ENCODE measurements around the gene CTNNBIP1.

DNA sequence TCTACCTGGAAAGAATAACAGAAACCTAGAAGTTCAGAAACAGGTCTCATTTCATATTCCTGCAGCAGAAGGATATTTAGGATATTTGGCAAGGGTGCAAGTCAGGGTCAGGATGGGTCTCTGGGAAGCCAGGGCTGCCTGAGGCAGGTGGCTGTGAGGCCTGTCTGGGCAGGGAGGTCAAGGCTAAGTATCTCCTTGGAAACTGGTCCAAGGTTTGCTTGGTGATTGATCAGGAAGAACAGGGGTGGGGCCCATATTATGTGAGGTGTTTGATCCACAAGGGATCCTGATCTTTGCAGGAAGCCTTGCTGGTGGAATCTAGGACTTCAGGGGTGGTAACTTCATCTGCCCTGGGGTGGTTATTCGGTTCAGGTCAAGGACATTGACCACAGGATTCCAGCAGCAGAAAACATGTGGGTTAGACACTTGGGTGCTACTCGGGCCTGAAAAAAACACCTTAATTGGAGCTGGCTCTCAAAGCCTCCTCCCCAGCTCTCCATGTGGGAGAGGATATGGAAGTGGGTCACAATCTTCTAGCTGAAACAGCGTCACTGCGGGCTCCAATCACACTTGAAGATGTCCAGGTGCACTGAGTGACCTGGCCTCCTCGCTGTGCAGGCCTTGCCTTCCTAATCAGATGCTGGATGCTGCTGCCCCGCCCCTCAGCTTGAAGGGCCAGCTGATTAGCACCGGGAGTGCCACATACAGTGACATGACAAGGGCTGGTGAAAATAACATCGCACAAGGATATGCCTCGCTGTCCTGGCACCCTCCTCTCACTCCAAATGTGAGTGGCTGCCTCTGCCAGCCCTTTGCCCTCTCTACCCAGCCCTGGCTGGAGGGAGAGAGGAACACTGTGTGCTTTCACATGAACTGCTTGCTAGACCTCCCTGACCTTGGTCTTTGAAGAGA, 8.7 kb downstream of the CTNNBIP1 start:
- TF ChIP-seq, protein P1, sequence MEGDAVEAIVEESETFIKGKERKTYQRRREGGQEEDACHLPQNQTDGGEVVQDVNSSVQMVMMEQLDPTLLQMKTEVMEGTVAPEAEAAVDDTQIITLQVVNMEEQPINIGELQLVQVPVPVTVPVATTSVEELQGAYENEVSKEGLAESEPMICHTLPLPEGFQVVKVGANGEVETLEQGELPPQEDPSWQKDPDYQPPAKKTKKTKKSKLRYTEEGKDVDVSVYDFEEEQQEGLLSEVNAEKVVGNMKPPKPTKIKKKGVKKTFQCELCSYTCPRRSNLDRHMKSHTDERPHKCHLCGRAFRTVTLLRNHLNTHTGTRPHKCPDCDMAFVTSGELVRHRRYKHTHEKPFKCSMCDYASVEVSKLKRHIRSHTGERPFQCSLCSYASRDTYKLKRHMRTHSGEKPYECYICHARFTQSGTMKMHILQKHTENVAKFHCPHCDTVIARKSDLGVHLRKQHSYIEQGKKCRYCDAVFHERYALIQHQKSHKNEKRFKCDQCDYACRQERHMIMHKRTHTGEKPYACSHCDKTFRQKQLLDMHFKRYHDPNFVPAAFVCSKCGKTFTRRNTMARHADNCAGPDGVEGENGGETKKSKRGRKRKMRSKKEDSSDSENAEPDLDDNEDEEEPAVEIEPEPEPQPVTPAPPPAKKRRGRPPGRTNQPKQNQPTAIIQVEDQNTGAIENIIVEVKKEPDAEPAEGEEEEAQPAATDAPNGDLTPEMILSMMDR (IDR thresholded peaks at IDR 0.05), result no peak
- no peak for TF ChIP-seq POLR2A (IDR thresholded peaks at IDR 0.05)
- no peak for TF ChIP-seq POLR2AphosphoS5 (IDR thresholded peaks at IDR 0.05)
- TF ChIP-seq EP300 (IDR thresholded peaks at IDR 0.05), result no peak

Measured in sigmoid colon (tissue), 4 donors.